GM18519 (cell line): ENCODE measurements around the gene EAF1.
"Not testable (repeated sequence)": the region's sequence is repeated elsewhere in the genome, so short reads cannot be mapped to it uniquely, and the experiment has no call there.

Source experiments
- ATAC-seq: cut with Tn5 transposase; IDR thresholded peaks from one replicate; pipeline ENCODE4 v1.9.1; 2021; ENCODE audit warnings: mild to moderate bottlenecking, moderate library complexity; ENCODE audit not compliant: unreplicated experiment, low FRiP score

The EAF1 gene

DNA sequence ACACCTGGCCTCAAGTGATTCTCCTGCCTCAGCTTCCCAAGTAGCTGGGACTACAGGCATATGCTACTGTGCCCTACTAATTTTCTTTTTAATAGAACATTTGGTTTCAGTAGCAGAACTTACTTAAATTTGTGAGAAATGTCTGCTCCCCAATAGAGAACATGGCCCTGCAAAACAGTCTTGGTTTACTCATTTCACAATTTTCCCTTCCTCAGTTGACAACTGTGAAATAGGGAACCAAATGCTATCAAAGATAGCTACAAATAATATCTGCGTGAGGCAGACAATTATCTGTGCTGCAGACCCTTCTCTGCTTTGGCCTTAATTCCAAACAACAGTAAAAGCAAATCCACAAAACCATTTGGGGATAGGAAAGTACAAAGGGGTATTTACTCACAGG is 22.6 kb upstream of the EAF1 start:
- no peak for ATAC-seq

DNA sequence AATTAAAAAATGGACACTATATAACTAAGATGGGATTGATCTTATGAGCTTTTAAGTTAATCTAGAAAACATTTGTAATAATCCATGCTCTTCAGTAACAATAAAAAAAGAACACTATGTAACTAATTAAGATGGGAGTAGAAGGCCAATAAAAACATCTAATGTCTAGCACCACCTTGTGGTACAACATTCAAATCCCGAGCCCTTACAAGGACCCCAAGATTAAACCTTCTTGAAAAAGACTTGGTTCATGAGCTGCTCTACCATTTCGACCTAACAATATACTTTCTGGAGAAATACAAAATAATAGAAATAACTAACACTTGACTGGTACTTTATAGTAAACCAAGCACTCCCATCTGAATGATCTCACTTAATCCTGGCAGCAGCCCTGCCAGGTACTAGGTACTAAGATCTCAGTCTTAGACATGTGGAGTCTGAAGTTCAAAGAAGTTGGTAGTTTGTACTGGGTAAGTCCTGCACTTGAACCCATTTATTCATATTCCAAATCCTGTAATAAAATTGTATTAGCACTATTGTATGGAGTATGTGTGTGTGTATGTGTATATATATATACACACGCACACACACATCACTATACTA is 21.8 kb upstream of the EAF1 start:
- ATAC-seq: no peak

DNA sequence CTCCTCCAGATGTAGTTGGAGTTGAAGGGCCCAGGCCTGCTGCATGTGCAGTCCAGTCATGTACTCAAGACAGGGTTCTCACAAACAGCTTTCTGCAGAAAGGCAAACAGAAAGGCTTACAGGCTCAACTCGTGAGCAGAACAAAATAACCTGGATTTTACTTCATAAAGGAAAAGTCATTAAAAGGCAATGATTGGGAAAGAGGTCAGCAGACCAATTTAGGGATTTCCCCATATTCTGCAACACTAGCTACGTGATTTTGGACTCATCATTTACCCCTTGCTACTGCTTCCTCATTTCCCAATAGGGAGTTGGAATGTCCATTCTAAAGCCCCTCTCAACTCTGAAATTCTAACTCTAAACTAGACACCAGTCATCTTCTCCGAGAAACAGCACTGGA is 18.2 kb upstream of the EAF1 start:
- ATAC-seq: no peak

DNA sequence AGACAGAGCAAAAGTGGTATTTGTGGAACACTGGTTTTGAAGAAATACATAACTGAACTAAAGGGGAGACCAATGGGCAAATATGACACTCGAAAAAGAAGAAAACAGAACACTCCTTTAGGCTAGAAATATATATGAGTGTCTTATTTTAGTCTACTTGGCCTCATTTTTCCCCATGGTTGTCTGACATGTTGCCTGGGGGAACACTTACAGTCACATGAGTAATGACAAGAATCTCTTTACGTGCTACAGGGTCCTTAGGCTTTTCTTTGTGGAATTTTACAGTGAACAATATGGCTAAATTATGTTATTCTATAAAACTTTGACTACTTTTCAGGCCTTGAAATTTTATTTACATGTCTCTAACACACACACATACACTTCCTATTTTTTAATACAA is 17.6 kb upstream of the EAF1 start:
- no peak for ATAC-seq

DNA sequence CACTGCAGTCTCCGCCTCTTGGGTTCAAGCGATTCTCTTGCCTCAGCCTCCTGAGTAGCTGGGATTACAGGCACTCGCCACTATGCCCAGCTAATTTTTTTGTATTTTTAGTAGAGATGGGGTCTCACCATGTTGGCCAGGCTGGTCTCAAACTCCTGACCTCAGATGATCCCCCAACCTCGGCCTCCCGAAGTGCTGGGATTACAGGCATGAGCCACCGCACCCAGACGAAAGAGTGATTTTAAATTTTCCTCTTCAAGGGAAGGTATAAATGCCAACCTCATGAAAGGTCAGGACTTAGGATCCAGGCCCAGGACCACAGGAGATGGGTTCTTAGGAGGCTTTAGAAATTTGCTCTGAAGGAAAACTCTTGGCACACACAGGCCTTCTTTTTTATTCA is 16.4 kb upstream of the EAF1 start:
- ATAC-seq: not testable (repeated sequence)

DNA sequence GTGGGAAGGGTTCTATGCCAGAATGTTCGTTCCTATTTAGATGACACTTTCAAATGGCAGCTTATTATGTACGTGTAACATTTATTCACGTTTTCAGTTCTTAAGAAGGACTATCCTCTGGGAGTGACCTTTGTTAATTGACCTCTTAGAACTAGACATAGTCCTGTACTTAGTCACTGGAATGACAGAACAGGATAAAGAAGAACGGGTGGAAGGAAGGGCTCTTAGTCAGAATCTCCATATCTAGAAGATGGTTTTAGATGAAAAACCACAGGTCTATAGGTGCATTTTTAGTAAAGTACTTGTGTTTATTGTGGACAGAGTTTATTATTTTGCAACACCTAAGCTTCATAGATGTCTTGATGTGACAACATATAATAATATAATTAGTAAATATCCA is 6.5 kb upstream of the EAF1 start:
- ATAC-seq: no peak

DNA sequence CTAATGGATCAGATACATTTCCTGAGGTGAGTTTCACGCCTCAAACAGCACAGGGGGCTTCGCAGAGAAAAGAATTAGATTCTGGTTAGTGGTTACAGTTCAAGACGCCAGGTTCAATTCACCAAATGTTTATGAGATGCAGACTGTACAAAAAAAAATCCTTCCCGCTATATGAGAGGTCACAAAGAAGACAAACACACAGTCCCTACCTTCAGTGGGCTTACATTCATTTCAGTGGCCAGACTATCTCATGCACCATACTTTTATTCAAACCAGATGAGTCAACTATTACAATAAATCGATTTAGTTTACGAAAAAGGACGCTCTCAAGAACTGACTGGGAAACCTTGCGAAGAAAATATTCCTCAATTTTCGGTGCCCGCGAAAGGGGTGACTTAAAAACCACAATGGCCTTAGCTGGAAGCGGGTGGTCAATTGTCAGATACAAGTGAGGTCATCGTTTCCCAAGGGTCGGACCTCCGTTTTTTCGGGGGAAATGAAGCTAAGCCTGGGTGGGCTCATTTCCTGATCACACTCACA is 749 bp upstream of the EAF1 start:
- ATAC-seq: no peak

DNA sequence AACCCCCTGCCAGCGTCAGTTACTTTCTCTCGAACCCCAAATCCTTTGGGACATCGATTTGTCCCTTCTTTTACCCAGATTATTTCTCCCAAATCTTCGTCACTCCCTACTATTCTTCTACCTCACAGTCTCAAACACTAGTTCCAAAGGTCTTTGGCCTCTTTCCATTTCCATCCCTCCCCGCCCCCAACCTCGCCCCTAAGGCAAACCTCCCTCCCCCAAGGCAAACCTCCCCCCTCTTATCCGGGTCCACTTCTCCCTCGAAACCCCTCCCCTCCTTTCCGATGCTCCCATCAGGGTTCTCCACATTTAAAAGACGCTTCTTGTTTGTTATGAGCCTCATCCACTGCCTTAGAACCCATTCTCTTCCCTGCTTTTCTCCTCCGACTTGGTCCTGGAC is 583 bp downstream of the EAF1 start:
- no peak for ATAC-seq

DNA sequence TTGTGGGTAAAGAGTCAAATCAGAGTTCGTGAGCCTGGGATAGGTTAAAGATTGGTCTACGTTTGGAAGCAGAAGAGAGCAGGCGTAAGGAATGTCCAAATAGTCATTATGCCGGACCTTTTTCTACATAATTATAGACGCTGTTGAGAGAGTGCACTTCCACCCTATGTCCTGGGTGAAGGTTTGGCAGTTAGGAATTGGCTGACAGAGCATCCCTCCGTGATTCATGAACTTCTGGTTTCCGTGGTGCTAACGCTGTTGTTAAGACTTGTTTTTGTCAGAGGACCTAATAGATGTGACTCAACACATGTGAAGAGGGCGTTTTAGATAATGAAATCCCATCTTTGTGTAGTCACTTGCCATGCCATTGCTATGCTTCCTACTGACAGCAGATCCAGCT is 1.1 kb downstream of the EAF1 start:
- no peak for ATAC-seq

DNA sequence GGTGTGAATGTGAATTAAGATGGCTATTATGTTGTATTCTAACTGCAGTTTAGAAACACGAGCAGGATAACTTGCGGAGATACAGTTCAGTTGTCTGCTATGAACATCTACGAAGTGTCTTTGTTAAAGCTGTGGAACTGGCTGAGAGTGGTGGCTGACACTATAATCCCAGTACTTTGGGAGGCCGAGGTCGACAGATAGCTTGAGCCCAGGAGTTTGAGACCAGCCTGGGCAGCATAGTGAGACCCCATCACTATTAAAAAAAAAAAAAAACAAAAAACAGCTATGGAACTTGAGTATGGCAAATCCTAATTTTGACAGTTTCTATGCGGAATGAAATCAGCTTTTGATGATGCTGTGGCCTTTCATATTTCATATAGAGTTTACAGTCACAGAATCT is 1.7 kb downstream of the EAF1 start:
- no peak for ATAC-seq

DNA sequence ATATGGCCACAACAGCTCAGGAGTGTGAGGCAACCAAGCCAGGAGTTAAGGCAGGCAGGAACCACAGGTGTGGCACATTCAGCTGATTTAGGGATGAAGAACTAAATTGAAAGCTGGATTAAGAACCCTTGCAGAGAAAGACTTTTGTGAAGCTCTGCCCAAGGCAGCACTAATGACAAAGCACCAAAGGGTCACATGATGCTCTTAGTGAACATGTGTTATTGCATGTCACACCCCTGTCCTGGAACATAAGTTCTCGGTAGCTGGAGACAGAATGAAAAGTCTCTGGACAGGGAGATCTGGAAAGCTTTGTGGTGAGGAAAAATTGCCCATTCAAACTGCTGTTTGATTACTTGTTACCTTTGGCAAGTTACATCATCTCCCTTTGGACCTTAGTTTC is 3.2 kb downstream of the EAF1 start:
- ATAC-seq: no peak

DNA sequence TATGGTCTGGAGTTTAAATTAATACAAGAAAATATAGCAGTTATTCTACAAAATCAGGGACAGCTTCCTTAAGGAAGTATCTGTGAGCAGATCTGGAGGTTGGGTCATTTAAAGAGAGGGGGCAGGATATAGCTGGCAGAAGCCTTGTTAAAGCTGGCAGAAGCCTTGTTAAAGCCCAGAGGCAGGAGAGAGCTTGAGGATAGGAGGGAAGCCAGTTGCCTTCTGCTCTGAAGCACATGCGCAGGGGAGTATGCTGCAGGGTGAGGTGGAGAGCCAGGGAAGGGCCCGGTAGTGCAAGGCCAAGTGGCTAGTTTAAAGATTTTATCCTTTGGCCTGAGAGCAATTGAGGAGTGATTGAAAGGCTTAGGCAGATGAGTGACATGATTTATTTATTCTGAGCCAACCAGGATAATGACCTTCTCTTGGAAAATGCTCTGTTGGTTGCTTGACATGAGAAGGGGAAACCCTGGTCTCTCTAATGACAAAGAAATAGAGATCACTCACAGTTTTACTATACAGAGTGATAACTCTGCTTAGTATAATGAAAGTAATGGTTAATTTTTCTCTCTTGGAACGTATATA is 3.9 kb downstream of the EAF1 start:
- ATAC-seq: no peak

DNA sequence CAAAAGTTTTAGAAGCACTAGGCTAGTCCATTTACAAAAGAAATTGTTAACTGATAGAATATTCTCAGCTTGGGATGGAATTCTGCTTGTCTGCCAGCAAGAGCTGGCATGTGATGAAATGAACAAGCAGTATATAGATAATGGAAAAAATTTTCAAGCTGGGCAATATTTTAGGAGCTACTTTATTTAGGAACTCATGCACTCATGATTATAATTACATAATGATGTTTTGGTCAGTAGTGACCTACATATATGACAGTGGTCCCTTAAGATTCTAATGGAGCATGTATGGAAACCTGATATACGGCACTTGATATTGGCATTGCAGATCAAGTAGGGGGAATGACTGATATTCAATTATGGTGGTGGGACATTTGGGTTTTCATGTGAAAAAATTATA is 6.1 kb downstream of the EAF1 start:
- no peak for ATAC-seq

DNA sequence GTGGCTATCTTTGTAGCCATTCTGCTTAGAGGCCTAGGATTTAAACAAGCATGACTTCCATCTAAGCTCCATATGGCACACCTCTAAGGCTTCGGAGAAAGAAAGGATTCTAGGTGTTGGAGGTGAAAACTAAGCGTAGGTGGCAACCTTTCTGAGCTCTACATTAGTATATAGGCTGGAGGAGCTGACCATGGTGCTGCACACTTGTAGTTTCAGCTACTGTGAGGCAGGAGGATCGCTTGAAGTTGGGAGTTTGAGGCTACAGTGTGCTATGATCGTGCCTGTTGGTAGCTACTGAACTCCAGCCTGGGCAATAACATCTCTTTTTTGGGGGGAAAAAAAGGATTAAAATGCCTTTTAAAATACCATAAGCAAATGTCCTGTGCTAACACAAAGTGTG is 7.4 kb downstream of the EAF1 start:
- ATAC-seq: no peak

DNA sequence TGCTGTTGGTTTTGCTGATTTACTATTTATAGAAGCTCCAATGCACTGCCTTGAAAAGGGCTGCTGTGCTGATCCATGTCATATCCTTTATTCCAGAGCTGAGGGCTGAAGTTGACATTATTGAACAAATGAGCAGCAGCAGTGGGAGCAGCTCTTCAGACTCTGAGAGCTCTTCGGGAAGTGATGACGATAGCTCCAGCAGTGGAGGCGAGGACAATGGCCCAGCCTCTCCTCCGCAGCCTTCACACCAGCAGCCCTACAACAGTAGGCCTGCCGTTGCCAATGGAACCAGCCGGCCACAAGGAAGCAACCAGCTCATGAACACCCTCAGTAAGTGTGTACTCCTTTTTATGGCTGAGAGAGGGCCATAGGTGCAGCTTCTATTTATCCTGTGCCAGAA is 8.8 kb downstream of the EAF1 start:
- ATAC-seq: no peak

DNA sequence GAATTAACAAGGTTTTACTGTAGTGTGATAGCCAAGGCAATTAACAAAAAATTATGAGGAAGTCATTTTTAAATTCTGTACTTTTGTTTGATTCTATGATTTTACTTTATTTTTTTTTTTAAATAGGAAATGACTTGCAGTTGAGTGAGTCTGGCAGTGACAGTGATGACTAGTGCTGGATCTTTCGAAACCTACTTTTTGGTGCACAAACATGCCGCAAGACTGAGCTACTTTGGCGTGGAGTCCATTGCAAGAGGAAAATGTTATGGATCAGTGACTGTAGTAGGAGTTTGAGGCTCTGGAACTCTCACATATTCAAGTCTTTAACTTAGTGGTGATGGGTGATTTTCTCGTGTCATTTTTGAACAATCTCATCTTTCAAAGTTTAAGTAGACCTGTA is 11.6 kb downstream of the EAF1 start:
- no peak for ATAC-seq

DNA sequence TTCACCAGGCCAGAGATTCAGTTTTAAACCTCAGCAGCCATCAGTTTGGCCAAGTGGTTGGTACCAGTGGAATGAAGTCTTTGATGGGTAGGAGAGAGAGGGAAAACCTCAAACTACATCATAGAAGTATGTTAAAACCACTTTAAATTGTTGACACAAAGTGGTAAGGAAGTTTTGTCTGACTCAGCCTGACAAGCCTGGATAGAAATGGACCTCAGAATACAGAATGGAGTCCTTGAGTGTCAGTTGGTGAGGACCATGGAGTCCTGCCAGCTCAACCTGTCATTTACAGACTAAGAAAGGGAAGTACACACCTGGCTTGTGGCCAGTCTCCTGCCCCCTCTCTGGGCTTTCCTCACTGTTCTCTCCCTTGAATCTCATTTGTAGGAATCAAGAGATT is 12.1 kb downstream of the EAF1 start:
- no peak for ATAC-seq

DNA sequence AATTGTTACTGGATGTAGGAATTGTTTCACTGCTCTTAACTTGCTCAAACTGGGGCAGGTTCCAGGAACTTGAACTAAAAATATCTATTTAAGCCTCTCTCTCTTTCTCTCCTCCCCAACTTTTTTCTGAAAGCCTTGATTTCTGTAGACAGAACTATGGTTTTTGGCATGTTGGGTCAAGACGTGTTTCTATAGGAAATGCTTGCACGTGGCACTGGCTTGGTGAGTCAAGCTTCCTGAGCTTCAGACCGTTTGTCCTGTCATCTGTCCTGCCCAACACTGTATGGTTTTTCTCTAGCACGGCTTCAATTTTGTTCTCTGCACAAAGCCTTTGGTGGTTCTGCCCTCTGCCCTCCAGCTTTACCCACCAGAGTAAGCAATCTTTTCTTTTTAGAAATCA is 13.5 kb downstream of the EAF1 start:
- no peak for ATAC-seq

DNA sequence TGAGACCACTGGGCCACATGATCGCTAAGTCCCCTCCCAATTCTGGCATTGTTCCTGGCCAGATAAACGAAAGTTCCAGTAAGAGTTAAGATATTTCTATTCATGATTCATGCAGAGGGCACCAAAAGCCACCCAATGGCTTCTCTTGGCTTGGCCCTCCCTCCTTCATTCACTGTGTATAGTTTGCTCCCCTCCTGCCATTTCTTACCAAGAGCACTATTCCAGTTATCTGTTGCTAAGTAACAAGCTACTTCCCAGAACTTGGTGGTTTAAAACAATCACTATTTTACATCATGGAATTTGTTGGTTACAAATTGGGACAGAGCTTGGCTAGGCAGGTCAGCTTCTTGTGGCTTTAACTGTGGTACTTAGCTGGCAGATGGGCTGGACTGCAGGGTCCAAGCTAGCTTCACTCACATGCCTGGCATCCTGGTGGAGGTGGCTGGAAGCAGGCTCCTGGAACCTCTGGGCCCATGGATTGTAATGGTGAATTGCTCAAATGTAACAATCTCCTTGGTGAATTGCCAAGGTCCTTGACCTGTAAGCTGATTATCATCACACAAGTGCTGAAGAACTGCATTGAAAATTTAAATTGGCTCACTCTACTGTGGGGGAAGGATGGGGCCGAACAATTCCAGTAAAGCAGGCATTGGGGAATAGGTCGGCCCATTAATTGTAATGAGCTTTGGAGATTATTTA is 16.6 kb downstream of the EAF1 start:
- ATAC-seq: no peak

DNA sequence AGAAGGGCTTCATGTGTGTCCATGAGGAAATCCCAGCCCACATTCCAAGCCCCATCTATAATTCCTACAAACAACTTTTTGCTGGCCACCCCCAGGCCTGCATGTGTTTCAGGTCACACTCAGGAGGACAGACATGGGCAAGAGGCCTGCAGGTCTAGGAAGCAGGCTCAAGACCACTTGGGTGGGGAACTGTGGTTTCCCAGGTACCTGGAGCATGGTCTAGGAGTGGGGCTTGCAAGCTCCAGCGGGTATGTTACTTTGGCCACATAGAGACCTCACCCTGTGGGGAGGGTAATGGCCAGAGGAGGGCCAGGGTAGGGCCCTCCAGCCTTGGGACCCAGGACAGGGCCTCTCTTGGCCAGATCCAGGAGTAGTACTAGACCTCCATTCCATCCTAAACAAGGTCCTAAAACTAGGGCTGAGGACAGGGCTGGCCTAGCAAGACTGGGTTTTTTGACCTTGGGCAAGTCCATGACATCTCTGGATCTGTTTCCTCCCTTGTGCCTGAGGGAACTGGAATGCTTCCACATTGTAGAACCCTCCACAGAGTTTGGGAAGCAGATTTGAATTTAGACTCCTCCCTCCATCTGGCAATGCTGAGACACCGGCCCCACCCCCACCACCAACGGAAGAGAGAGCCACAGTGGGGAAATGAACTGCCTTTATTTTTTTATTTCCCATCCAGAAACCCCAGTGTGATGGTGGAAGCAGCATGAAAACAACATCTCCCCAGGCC is 22.3 kb downstream of the EAF1 start:
- ATAC-seq: no peak

DNA sequence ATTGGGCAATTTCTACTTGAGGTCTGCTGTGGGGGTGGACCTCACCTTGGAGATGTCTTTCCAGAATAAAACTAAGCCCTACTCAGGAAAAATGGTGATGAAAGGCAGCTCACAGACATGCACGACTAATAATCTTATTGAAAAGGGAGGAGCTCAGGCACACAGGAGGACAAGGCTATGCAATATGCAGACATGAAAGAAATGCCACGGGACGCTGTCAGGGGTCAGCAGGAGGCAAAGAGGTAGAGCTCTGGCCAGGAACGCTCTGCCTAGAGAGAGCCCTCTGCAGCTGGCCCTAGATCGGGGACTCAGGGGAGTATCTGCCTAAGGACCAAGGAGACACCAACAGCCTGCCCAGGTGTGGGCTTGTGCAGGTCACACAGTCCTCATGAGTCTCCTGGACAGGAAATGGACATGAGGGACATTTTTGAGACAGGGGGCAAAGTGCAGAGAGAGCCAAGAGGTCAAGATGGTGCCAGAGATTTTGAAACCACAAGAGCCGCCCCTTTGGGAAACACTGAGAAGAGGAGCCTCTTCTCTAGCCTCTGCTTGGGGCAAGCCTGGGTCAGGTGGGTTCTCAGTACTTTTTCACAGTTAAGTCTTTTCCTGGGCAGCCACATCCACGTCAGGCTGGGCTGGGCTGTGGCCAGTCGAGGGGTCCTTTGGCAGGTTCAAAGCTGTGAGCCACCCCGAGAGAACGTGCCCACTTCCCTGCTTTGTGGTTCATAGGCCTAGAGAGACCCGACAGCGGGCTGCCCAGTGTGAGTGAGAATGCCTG is 23.2 kb downstream of the EAF1 start:
- ATAC-seq: no peak
